Measurements from ENCODE around the gene SEMA3C. TPM values are rescaled to one million over a fixed set of nuclear protein-coding genes. Genes with fewer than 3 reads are reported as not detected.

Gene SEMA3C
- total RNA-seq, 1 experiment from 2014 or later = 232 TPM

DNA sequence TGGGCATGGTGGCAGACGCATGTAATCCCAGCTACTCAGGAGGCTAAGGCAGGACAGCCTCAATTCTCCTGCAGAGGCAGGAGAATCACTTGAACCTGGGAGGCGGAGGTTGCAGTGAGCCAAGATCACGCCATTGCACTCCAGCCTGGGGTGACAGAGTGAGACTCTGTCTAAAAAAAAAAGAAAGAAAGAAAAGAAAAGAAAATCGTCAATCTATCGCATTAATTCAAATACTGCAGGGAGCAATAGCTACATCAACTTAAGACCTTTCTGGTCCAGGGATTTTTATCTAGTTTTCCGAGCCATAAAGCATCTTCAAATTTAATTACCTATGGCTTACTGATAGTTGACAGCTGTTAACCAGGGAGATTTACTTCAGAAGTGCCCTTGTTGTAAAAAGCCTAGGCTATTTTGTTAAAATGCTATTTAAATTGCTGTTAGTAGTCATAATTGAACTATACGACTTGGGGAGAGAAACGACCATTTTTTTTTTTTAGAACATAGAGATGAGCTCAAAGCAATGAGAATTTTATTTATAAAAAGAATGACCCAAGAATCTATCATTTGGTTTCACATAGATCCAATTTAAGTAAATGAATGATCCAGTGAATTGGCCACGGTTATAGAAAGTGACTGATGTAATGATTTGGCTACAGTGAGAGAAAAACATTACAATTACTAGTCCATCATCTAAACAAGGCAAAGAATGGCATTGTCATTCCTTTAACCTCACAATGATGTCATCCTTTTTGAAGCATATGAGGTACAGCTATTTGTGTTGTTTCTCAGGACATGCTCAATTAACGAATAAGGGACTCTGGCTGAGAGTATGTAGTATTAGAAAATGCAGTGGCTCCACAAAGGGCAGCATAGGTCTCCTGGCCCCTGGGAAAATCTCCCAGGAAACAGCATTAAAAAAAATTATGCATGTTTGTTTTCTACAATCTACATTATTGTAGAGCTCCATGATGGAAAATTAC is 85.3 kb downstream of the SEMA3C start:
- POLR2A ChIA-PET = no interaction called here
- in situ Hi-C loops (cut with HindIII; ENCODE audit: low pct_unique_long_range_greater_than_20kb, low sequenced_read_pairs) (no loop called here), intact Hi-C loops (cut with micrococcal nuclease; ENCODE audit: unreplicated experiment) (no loop called here)
- ATAC-seq (no peak), DNase-seq (ENCODE audit: low read depth, low spot score) (no peak)
- no peaks in the 10 kb centered on the region for H3K36me3 ChIP-seq (ENCODE audit: control insufficient read depth, insufficient read depth, low read length)
- CTCF ChIA-PET = no interaction called here
- TF ChIP-seq TCF7L2 (IDR thresholded peaks at IDR 0.05; ENCODE audit: low read depth, low read length) (no peak), POLR2AphosphoS5 (IDR thresholded peaks at IDR 0.05; ENCODE audit: low read depth, low read length) (no peak), CTCF (IDR thresholded peaks at IDR 0.05) (no peak), SIN3A (IDR thresholded peaks at IDR 0.05; ENCODE audit: borderline replicate concordance, insufficient read depth, low read depth, low read length) (no peak)
- TF ChIP-seq, protein P1, sequence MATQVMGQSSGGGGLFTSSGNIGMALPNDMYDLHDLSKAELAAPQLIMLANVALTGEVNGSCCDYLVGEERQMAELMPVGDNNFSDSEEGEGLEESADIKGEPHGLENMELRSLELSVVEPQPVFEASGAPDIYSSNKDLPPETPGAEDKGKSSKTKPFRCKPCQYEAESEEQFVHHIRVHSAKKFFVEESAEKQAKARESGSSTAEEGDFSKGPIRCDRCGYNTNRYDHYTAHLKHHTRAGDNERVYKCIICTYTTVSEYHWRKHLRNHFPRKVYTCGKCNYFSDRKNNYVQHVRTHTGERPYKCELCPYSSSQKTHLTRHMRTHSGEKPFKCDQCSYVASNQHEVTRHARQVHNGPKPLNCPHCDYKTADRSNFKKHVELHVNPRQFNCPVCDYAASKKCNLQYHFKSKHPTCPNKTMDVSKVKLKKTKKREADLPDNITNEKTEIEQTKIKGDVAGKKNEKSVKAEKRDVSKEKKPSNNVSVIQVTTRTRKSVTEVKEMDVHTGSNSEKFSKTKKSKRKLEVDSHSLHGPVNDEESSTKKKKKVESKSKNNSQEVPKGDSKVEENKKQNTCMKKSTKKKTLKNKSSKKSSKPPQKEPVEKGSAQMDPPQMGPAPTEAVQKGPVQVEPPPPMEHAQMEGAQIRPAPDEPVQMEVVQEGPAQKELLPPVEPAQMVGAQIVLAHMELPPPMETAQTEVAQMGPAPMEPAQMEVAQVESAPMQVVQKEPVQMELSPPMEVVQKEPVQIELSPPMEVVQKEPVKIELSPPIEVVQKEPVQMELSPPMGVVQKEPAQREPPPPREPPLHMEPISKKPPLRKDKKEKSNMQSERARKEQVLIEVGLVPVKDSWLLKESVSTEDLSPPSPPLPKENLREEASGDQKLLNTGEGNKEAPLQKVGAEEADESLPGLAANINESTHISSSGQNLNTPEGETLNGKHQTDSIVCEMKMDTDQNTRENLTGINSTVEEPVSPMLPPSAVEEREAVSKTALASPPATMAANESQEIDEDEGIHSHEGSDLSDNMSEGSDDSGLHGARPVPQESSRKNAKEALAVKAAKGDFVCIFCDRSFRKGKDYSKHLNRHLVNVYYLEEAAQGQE (IDR thresholded peaks at IDR 0.05; ENCODE audit: insufficient read depth in 1 of 2, low read depth in 2 of 2, low read length in 1 of 2) = no peak
- no peaks in the 10 kb centered on the region for H3K9me3 ChIP-seq (ENCODE audit: control insufficient read depth, insufficient read depth, low read depth, low read length)
- no TSS peak for BruUV-seq (replicated peaks)
- peak overlapping the region; percentile 90 for H3K27ac ChIP-seq (ENCODE audit: low read length)
- no peaks in the 10 kb centered on the region for H3K27me3 ChIP-seq (ENCODE audit: control insufficient read depth, insufficient read depth, low read length)
- H3K4me1 ChIP-seq (ENCODE audit: control insufficient read depth, insufficient read depth, low read length) = peaks cover 90% of the 10 kb centered on the region
- no peak overlapping the region for H3K4me3 ChIP-seq (ENCODE audit: low read depth in 2 of 2, low read length in 2 of 2)

DNA sequence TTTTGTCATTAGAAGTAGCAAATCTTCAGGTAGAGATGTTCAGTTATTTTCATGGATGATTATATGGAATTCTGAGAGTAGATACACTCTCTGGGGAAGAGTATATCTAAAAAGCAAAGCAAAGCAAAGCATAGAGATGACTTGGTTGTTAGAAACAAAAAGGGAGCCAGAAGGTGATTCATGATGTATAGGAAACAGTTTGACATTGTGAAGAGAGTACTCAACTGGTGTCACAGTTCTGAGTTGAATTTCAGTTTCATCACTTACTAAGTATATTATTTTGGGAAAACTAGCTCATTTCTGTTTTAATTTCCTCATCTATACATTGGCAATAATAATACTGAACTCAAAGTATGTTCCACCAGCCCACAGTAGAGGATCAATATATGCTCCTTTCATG is 86.8 kb downstream of the SEMA3C start:
- H3K9me3 ChIP-seq (ENCODE audit: control insufficient read depth, insufficient read depth, low read depth, low read length) = no peaks in the 10 kb centered on the region
- H3K4me3 ChIP-seq (ENCODE audit: low read depth in 2 of 2, low read length in 2 of 2) = no peak overlapping the region
- ATAC-seq (no peak), DNase-seq (ENCODE audit: low read depth, low spot score) (no peak)
- H3K36me3 ChIP-seq (ENCODE audit: control insufficient read depth, insufficient read depth, low read length) = peaks cover 3% of the 10 kb centered on the region; the same call in 1 of the 2 replicates
- no peak for TF ChIP-seq SIN3A (IDR thresholded peaks at IDR 0.05; ENCODE audit: borderline replicate concordance, insufficient read depth, low read depth, low read length)
- no peak for TF ChIP-seq TCF7L2 (IDR thresholded peaks at IDR 0.05; ENCODE audit: low read depth, low read length)
- ChIA-PET CTCF (no interaction called here), POLR2A (no interaction called here)
- no TSS peak for BruUV-seq (replicated peaks)
- H3K27me3 ChIP-seq (ENCODE audit: control insufficient read depth, insufficient read depth, low read length) = no peaks in the 10 kb centered on the region
- H3K27ac ChIP-seq (ENCODE audit: low read length) = peak overlapping the region; percentile 90
- peaks cover 92% of the 10 kb centered on the region for H3K4me1 ChIP-seq (ENCODE audit: control insufficient read depth, insufficient read depth, low read length)
- intact Hi-C loops (cut with micrococcal nuclease; ENCODE audit: unreplicated experiment) = no loop called here
- in situ Hi-C loops (cut with HindIII; ENCODE audit: low pct_unique_long_range_greater_than_20kb, low sequenced_read_pairs) = no loop called here

Measured in Panc1 (cell line).